A549 (cell line): ENCODE data around the gene SLC35F3.

Experiments used
- CTCF ChIP-seq: fragments of >200 bp; sonication (Bioruptor Twin); formaldehyde crosslinking; IDR thresholded peaks from 3 replicates; pipeline ENCODE4 v1.5.1; 2016
- EP300 ChIP-seq, 2 experiments: fragments of >200 bp; sonication (Bioruptor Twin); formaldehyde crosslinking; IDR thresholded peaks; 2 replicates in 1 of 2; 3 replicates in 1 of 2; pipeline ENCODE4 v1.6.1; 2016 to 2017
- MYC ChIP-seq: IDR thresholded peaks from 2 replicates; pipeline ENCODE4 v1.6.1; 2012; ENCODE audit warnings: mild to moderate bottlenecking, inconsistent platforms, low read length, improper control_type of control experiment, borderline replicate concordance
- NFE2L2 ChIP-seq: fragments of 150-350 bp; conservative IDR thresholded peaks from 2 replicates; pipeline ENCODE4 v1.6.1; 2014; ENCODE audit warnings: low read length
- POLR2A ChIP-seq: IDR thresholded peaks from 2 replicates; pipeline ENCODE4 v1.6.1; 2012; ENCODE audit warnings: mild to moderate bottlenecking, low read length
- RNF2 ChIP-seq: fragments of 200-600 bp; sonication (generic); IDR thresholded peaks from 2 replicates; pipeline ENCODE4 v1.6.1; 2016; ENCODE audit warnings: low read depth, mild to moderate bottlenecking, antibody characterized with exemption, moderate library complexity, borderline replicate concordance

GRCh38 chr1:234331507-234331906, 427.0 kb downstream of the SLC35F3 start:
- TF ChIP-seq EP300 (IDR thresholded peaks at IDR 0.05) (no peak), CTCF (no peak), POLR2A (no peak), RNF2 (no peak), NFE2L2 (no peak), MYC (no peak)
